Fibroblast of skin of right quadriceps (primary cell): ENCODE data around the gene OPN1MW3.
"Not testable (repeated sequence)": the region's sequence is repeated elsewhere in the genome, so short reads cannot be mapped to it uniquely, and the experiment has no call there.

Experiments used
- DNase-seq: peaks from one replicate; pipeline ENCODE4 v3.0.0-alpha.2; 2013

The OPN1MW3 gene

DNA sequence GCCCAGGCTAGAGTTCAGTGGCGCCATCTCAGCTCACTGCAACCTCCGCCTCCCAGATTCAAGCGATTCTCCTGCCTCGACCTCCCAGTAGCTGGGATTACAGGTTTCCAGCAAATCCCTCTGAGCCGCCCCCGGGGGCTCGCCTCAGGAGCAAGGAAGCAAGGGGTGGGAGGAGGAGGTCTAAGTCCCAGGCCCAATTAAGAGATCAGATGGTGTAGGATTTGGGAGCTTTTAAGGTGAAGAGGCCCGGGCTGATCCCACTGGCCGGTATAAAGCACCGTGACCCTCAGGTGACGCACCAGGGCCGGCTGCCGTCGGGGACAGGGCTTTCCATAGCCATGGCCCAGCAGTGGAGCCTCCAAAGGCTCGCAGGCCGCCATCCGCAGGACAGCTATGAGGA is at the start of gene OPN1MW3:
Gene OPN1MW3, plus strand, starts transcription at position 301 of the 400 bp plus-strand sequence. Its CDS starts 38 bp downstream, at position 339.
- DNase-seq: not testable (repeated sequence)

GRCh38 chrX:154209670-154210418 is 47.5 kb upstream of the OPN1MW3 start:
- not testable (repeated sequence) for DNase-seq

- not testable (repeated sequence) for DNase-seq
These were observed 46.3 kb upstream of the OPN1MW3 start for GRCh38 chrX:154211057-154211456.

GRCh38 chrX:154211499-154211898 is 45.9 kb upstream of the OPN1MW3 start:
- DNase-seq: not testable (repeated sequence)

DNA sequence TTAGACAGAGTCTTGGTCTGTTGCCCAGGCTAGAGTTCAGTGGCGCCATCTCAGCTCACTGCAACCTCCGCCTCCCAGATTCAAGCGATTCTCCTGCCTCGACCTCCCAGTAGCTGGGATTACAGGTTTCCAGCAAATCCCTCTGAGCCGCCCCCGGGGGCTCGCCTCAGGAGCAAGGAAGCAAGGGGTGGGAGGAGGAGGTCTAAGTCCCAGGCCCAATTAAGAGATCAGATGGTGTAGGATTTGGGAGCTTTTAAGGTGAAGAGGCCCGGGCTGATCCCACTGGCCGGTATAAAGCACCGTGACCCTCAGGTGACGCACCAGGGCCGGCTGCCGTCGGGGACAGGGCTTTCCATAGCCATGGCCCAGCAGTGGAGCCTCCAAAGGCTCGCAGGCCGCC is 37.9 kb upstream of the OPN1MW3 start, which contains the start of gene OPN1MW2:
Gene OPN1MW2, plus strand, starts transcription at position 301 of the 400 bp plus-strand sequence. Its CDS starts 60 bp downstream, at position 361.
- DNase-seq: not testable (repeated sequence)

- not testable (repeated sequence) for DNase-seq
These were observed 32.1 kb upstream of the OPN1MW3 start for GRCh38 chrX:154225292-154225691.

GRCh38 chrX:154226706-154227105 is 30.7 kb upstream of the OPN1MW3 start:
- not testable (repeated sequence) for DNase-seq

GRCh38 chrX:154231443-154231842 is 25.9 kb upstream of the OPN1MW3 start:
- not testable (repeated sequence) for DNase-seq

GRCh38 chrX:154233620-154234019 is 23.8 kb upstream of the OPN1MW3 start:
- DNase-seq: not testable (repeated sequence)

- DNase-seq: not testable (repeated sequence)
These were observed 18.3 kb upstream of the OPN1MW3 start for GRCh38 chrX:154238939-154239559.

GRCh38 chrX:154239982-154240503 is 17.3 kb upstream of the OPN1MW3 start:
- DNase-seq: not testable (repeated sequence)

- not testable (repeated sequence) for DNase-seq
These were observed 9.9 kb upstream of the OPN1MW3 start for GRCh38 chrX:154247377-154248045.

- DNase-seq: not testable (repeated sequence)
These were observed 9.3 kb upstream of the OPN1MW3 start for GRCh38 chrX:154248076-154248475.

DNA sequence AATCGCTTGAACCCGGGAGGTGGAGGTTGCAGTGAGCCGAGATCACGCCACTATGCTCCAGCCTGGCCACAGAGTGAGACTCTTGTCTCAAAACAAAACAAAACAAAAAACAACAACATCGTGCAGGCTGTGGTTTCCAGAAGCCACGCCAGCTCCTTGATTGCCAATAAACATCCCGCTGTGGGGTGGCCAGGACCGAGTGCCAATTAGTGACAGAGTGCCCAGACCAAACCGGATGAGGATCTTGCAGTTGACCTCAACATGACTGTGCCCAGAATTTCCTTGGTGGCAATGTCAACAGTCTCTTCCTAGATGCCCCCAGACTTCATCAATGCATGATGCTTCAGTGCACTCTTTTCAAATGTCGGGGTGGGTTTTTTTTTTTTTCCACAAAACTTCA is 1.3 kb downstream of the OPN1MW3 start:
- not testable (repeated sequence) for DNase-seq

DNA sequence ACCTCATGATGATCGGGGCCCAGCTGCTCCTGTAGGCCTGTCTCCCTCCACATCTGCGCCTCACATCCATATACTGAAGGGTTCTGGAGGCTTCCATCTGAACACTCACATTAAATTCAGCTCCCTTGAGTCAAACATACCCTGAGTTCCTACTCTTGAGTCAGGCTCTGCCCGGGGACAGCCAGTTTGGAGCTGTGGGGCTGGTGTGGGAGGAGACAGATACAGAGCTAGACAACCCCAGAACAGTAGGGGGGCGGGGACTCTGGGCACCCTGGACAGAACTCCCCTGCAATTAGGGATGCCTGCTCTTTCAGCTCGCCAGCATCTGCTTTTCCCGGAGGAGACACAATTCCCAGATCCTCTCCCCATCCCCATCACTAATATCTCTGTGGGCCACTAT is 5.7 kb downstream of the OPN1MW3 start:
- not testable (repeated sequence) for DNase-seq

DNA sequence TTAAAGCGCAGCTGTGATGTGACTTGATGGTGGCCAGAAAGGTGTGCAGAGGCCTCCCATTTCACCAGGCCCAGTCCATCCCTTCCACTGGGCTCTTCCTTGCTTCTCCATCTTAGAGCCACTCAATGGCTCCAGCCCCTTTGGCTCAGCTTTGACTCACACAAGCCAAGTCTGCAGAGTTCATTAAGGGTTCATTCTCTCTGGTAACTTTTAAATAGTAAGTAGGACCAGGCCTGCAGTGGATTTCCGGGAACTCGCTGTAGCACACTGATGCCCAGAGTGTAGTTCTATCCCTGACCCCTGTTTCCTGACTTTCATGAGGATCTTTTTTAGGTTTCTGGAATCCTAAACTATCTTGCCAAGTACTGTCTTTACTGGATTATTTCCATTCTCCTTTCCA is 11.9 kb downstream of the OPN1MW3 start:
- not testable (repeated sequence) for DNase-seq

DNA sequence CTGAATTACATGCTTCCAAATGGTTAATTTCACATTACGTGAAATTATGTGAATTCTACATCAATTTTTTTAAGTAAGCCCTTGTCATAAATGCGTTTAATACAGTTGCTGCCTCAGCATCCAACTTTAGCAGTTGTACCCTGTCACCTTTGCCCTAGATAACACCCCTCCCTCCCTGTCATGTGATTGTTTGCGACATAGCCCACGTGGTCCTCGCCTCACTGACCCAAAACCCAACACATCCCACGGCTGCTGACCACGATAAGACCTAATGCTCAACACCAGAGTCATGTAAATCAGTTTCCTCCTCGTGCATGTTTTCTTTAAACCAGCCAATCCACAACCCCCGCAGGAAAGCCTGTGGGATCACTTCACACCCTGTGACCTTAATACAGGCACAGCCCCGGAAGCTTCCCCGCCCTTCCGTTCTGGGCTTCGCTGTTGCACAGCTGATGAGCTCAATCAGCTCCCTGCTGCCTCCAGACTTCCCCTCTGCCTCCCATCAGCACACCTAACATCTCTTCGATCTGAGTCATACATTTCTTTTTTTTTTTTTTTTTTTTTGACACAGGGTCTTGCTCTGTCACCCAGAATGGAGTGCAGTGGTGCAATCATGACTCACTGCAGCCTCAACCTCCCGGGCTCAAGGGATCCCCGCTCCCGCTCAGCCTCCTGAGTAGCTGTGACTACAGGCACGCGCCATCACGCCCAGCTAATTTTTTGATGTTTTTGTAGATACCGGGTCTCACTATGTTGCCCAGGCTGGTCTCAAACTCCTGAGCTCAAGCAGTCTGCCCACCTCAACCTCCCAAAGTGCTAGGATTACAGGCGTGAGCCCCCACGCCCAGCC is 27.3 kb downstream of the OPN1MW3 start:
- DNase-seq: not testable (repeated sequence)

DNA sequence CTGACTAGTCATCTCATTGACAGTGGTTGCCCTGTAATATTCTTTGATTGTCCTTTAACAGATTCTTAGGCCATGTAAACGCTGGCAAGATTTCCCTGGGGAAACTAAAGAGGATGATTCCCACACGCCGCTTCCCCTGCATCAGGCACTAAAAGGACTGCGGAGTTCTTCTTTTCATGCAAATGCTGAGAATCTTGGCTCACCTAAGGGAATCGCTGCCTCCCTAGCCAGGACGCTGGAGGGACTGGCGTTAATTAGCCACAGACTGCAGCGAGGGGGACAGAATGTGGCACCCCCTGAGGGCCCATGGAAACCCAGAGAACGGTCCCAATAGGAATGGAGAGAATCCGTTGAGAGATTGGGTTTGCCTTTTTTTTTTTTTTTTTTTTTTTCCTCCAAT is 29.0 kb downstream of the OPN1MW3 start:
- not testable (repeated sequence) for DNase-seq

- no peak for DNase-seq
These were observed 37.6 kb downstream of the OPN1MW3 start, which contains the start of gene TEX28 for GRCh38 chrX:154294791-154295574. Gene TEX28, minus strand, starts transcription at chrX:154295124. Its CDS starts 3,007 bp downstream, at chrX:154292117.

DNA sequence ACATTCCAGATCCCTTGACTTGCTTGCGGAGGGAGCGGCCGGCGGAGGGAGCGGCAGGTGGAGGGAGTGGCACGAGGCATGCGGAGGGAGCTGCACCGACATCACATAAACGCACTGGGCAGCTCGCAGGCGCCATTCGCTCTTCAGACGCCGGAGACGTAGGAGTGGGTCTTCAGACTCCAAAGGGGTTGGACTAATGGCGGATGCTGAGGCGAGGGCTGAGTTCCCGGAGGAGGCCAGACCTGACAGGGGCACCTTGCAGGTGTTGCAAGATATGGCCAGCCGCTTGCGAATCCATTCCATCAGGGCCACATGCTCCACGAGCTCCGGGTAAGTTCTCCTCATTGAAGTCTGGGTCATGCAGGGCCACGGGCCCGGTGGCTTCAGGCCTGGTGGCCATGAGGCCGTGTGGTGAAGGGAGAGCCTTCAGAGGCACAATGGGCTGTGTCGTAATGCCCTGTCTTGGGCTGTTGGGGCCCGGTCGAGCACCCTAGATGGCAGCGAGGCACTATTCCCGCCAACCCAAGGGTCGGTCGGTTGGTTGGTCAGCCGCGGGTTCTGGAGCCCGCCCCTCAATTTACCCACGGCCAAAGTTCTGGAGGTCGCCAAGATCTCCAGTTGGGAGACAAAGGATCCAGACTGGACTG is 38.4 kb downstream of the OPN1MW3 start, which contains the start of gene TKTL1:
Gene TKTL1, plus strand, starts transcription at position 132 of the 647 bp plus-strand sequence. Its CDS starts 65 bp downstream, at position 197.
- no peak for DNase-seq
